PFSK-1 (cell line): ENCODE measurements around the gene RABGAP1.

Experiments
- POLR2AphosphoS5 ChIP-seq: IDR thresholded peaks from 2 replicates; pipeline ENCODE4 v1.6.1; 2012; ENCODE audit warnings: low read depth, mild to moderate bottlenecking, control low read depth, low read length, moderate library complexity
- REST ChIP-seq, 2 experiments: IDR thresholded peaks; 2 replicates each; pipeline versions ENCODE4 v1.6.1 to v1.8.0; 2011 to 2012; ENCODE audit warnings: low read depth in 2 of 2, low read length in 2 of 2, control low read depth in 1 of 2, inconsistent platforms in 1 of 2, mild to moderate bottlenecking in 1 of 2, moderate library complexity in 1 of 2; ENCODE audit not compliant: insufficient read depth in 1 of 2

GRCh38 chr9:123138163-123138562 is 197.3 kb downstream of the RABGAP1 start:
- TF ChIP-seq POLR2AphosphoS5 (no peak), REST (IDR thresholded peaks at IDR 0.05; ENCODE audit: insufficient read depth in 1 of 2, low read depth in 2 of 2, low read length in 2 of 2) (no peak)
